Thyroid gland (tissue), 4 donors: Measurements from ENCODE around the gene KAT14.
"Not testable (repeated sequence)": the region's sequence is repeated elsewhere in the genome, so short reads cannot be mapped to it uniquely, and the experiment has no call there.

Source experiments
- POLR2A ChIP-seq, 2 donors: fragments of 450-650 bp; IDR thresholded peaks; one replicate each; pipeline ENCODE4 v1.6.1; 2017; ENCODE audit warnings: antibody characterized with exemption in 2 of 2, mild to moderate bottlenecking in 2 of 2, moderate library complexity in 1 of 2
- TF ChIP-seq, protein P1 (sequence below), 6 experiments: fragments of 200-600 bp in 3 of 6; fragments of 450-650 bp in 3 of 6; sonication (generic) in 3 of 6; IDR thresholded peaks; one replicate each; pipeline ENCODE4 v1.5.1; 2016 to 2019; ENCODE audit warnings: antibody characterized with exemption in 6 of 6, mild to moderate bottlenecking in 2 of 6, inconsistent platforms in 1 of 6, moderate library complexity in 1 of 6

GRCh38 chr20:18226741-18227140, 89.1 kb downstream of the KAT14 start:
- not testable (repeated sequence) for TF ChIP-seq POLR2A (IDR thresholded peaks at IDR 0.05)
- TF ChIP-seq, protein P1, sequence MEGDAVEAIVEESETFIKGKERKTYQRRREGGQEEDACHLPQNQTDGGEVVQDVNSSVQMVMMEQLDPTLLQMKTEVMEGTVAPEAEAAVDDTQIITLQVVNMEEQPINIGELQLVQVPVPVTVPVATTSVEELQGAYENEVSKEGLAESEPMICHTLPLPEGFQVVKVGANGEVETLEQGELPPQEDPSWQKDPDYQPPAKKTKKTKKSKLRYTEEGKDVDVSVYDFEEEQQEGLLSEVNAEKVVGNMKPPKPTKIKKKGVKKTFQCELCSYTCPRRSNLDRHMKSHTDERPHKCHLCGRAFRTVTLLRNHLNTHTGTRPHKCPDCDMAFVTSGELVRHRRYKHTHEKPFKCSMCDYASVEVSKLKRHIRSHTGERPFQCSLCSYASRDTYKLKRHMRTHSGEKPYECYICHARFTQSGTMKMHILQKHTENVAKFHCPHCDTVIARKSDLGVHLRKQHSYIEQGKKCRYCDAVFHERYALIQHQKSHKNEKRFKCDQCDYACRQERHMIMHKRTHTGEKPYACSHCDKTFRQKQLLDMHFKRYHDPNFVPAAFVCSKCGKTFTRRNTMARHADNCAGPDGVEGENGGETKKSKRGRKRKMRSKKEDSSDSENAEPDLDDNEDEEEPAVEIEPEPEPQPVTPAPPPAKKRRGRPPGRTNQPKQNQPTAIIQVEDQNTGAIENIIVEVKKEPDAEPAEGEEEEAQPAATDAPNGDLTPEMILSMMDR (IDR thresholded peaks at IDR 0.05) = not testable (repeated sequence)
